Hepatocyte (in vitro differentiated cells): ENCODE results near the gene SRPK1.

Source experiments
- CTCF ChIP-seq: fragments of 200-600 bp; sonication (generic); IDR thresholded peaks from 2 replicates; pipeline ENCODE4 v1.5.1; 2016; ENCODE audit warnings: antibody characterized with exemption, mild to moderate bottlenecking; ENCODE audit not compliant: poor library complexity
- EZH2 ChIP-seq: fragments of 200-600 bp; sonication (generic); IDR thresholded peaks from 2 replicates; pipeline ENCODE4 v1.6.1; 2016; ENCODE audit warnings: antibody characterized with exemption, mild to moderate bottlenecking, borderline replicate concordance

GRCh38 chr6:35926509-35927215 lies 5.8 kb upstream of the SRPK1 start:
- TF ChIP-seq CTCF (no peak), EZH2 (no peak)
